T-helper 1 cell (primary cell): ENCODE data around the gene NOTCH3.
A peak's percentile ranks its signal among the peaks of the same experiment; 100 is the strongest.

ENCODE experiments used
- DNase-seq, 5 donors: peaks; one replicate each; pipeline ENCODE4 v3.0.0-alpha.2; 2012 to 2020

The NOTCH3 gene

DNA sequence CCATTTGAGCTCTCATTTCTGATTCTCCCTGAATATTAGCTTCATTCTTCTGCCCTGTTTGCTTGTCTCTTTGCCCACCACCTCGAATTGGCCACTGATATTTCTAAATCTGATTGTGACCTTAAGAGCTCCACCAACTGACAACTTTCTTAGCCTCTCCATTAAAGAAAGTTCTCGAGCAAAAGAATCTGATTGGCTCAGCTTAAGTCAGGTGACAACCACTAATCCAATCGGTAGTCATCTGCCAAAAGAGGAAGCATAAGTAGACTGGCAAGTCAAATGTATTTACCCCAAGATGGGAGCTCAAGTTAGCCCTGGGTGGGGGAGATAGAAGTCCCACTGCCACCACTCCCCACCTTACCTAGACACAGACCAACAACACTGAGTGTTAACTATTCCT is 41.5 kb downstream of the NOTCH3 start:
- no peak for DNase-seq

DNA sequence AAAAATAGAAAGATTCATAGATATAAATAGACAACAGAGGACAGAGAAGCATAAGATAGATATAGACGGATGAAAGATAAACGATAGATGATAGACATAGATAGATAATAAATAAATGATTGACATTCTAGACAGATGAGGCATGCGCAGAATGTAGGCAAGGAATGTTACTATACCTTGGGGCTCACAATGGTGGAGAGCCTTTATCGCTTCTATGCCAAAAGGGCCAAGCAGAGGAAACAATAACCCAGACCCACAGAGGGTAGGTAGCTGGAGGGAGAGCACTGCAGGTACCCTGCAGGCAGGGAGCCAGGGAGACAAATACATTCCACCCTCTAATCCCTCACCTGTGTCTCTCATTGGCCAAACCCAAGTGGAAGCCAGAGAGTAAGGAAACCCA is 44.4 kb downstream of the NOTCH3 start:
- DNase-seq: no peak

- no peak for DNase-seq
Measured at GRCh38 chr19:15155296-15155695, 45.5 kb downstream of the NOTCH3 start.

DNA sequence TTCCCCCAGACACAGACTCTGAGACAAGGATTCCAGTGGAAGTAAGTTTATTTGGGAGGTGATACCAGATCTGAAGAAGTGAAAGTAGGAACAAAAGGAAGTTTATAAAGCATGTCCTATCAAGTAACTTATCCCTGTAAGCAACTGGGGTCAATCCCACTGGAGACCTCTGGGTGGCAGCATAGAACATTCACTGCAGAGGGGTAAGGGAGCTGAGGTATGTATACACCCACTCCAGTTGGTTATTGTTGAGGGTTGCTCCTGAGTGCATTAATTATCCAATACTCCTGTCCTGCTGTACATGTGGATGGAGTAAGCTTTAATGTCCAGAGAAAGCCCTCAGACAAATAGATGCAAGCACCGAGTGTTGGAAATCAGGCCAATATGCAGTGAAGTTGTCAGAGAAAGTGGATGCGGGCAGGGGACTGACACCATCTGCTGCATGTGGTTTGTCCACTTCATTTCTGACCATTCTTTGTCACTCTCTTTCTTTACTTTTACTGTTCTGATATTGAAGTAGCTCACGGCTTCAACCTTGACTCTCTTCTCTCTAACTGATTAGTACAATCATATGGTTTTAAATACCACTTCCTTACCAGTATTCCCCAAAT is 46.7 kb downstream of the NOTCH3 start:
- peak in 1 of 5 donors; percentile 28 for DNase-seq

- DNase-seq: no peak
Measured at GRCh38 chr19:15149737-15150136, 51.1 kb downstream of the NOTCH3 start.

DNA sequence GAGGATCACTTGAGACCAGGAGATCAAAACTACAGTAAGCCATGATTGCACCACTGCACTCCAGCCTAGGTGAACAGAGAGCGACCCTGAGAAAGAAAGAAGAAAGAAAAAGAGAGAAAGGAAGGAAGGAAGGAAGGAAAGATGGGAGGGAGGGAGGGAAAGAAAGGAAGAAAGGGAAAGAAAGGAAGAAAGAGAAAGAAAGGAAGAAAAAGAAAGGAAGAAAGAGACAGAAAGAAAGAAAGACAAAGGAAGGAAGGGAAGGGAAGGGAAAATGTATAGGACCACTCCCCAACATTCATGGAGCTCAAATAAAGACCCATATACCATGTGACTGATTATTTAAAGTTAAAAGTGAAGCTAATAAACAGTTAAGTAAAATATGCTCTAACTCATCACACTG is 53.7 kb downstream of the NOTCH3 start:
- DNase-seq: no peak

DNA sequence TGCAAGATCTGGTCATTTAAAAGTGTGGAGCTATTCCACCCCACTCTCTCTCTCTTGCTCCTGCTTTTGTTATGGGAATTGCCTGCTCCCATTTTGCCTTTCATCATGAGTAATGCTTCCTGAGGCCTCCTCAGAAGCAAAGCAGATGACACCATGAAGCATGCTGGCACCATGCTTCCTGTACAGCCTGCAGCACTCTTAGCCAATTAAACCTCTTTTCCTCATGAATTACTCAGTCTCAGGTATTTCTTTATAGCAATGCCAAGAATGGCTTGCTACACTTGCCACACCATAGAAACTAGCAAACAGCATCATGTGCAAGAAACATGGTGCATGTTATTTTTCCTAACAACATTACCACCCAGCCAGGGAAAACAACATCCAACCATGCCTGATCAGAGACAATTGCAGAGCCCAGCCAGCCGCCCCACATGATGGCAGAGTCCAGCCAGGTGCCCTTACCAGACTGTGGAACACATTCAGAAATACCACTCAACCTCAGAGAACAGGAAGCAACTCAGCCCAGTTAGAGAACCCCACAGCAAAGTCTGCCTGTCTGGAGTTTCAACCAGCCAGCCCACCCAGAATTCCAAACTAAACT is 56.6 kb downstream of the NOTCH3 start:
- no peak for DNase-seq

DNA sequence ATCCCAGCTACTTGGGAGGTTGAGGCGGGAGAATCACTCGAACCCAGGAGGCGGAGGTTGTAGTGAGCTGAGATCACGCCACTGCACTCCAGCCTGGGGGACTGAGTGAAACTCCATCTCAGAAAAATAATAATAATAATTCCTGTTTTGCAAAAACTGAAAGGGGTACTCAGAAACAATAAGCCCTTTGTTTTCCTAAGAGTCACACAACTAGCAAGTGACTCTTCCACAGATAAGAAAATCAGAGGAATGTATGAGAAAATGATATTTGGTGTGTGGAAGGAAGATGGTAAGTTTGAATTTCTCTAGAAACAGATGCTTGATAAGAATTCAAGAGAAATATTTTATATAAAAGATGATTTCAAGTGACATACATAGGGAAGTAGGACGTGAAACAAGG is 58.5 kb downstream of the NOTCH3 start:
- no peak for DNase-seq

DNA sequence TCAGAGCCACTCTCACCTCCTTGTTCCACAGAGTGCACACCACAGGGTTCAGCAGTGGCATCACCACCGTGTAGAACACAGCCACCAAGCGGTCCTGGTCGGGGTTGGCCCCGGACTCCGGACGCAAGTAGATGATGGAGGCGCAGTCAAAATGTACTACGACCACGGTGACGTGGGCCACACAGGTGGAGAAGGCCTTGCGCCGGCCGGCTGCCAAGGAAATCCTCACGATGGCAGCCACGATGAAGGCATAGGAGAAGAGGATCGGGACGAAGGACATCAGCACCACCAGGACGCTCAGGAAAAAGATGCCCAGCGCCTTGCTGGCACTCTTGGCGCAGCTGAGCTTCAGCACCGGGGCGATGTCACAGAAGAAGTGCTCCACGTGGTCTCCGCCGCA is 59.7 kb downstream of the NOTCH3 start:
- DNase-seq: no peak

- no peak for DNase-seq
Measured at GRCh38 chr19:15138427-15138826, 62.4 kb downstream of the NOTCH3 start.

GRCh38 chr19:15137777-15138176 is 63.0 kb downstream of the NOTCH3 start:
- no peak for DNase-seq

- no peak for DNase-seq
Measured at GRCh38 chr19:15136234-15136954, 64.4 kb downstream of the NOTCH3 start.

DNA sequence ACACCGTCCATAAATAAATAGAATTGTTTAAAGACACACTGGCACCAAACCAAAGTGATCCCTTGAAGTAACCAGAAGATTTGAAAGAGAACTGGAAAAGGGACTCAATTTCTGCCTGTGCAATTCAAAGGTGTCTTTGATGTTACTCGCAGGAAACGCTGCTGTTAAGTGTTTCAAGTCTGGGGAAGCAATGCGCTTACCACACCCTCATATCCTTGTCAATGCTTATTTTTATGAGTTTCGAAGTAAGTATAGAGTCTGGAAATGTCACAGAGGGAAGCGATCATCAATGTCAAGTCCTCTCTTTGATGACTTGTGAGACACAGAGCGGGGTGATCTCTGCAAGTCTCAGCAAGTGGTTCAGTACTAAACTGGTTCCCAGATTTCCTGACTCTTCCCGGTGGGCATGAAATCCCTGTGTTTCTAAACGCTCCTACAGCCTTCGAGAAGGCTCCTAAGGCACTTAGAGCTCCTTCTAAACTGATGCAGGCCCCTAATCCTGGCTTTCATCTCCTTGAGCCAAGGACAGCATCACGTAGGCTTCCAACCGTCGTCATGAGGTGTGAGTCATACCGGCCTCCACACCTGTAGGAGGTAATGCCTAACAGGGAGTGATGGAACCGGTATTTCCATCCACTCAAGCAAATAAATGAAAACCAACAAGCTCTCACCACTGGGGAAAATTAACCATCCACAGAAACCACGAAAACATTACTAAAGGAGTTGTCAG is 70.8 kb downstream of the NOTCH3 start:
- DNase-seq: peak in 1 of 5 donors; percentile 25

GRCh38 chr19:15128162-15128770 is 72.5 kb downstream of the NOTCH3 start:
- no peak for DNase-seq

GRCh38 chr19:15126131-15126910 is 74.5 kb downstream of the NOTCH3 start:
- no peak for DNase-seq

DNA sequence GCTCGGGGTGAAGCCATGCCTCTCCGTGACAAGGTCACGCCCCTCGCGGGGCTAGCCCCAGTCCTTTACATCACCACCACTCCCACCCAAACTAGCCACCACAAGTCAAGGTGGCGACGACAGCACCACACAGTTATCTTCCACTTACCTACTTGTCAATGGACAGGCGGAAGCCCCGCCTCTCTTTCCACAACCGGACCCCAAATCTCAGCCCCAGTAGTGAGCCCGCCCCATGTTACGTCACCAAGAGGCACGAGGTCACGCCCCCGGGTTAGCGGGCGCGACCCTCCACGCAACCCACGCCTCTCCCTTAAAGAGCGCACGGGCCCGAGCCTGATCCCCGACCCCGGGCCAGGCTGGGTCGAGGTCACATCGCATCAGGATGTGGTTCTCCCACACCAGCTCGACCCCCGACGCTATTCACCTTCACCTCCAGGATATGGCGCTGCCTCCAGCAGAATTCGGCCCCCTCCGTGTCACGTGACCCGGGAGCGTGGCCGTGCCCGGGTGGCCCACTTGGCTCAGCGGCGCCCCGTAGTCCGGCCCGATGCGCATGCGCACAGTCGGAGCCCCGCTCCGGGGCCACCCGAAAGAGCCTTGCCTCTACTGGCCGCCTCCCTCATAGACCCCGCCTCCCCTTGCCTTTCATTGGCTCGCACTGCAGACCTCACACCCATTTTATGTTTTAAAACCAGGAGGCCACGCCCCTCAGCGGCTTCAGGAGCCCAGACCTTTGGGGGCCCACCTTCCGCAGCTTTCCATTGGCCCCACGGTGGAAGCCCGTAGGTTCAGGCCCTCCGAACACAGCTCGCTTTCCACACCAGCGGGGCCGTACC is 75.3 kb downstream of the NOTCH3 start:
- DNase-seq: peak; percentile 94 to 99 (median 95)

GRCh38 chr19:15124572-15125231 is 76.1 kb downstream of the NOTCH3 start:
- peak in 1 of 5 donors; percentile 12 for DNase-seq

GRCh38 chr19:15123900-15124299 is 76.9 kb downstream of the NOTCH3 start:
- DNase-seq: no peak

- DNase-seq: no peak
Measured at GRCh38 chr19:15123031-15123890, 77.5 kb downstream of the NOTCH3 start.
